GM19463 (cell line): ENCODE data around the gene NEK5.

Experiments
- ATAC-seq: cut with Tn5 transposase; IDR thresholded peaks from one replicate; pipeline ENCODE4 v1.9.1; 2021; ENCODE audit warnings: mild to moderate bottlenecking, moderate library complexity; ENCODE audit not compliant: unreplicated experiment

NEK5 gene

DNA sequence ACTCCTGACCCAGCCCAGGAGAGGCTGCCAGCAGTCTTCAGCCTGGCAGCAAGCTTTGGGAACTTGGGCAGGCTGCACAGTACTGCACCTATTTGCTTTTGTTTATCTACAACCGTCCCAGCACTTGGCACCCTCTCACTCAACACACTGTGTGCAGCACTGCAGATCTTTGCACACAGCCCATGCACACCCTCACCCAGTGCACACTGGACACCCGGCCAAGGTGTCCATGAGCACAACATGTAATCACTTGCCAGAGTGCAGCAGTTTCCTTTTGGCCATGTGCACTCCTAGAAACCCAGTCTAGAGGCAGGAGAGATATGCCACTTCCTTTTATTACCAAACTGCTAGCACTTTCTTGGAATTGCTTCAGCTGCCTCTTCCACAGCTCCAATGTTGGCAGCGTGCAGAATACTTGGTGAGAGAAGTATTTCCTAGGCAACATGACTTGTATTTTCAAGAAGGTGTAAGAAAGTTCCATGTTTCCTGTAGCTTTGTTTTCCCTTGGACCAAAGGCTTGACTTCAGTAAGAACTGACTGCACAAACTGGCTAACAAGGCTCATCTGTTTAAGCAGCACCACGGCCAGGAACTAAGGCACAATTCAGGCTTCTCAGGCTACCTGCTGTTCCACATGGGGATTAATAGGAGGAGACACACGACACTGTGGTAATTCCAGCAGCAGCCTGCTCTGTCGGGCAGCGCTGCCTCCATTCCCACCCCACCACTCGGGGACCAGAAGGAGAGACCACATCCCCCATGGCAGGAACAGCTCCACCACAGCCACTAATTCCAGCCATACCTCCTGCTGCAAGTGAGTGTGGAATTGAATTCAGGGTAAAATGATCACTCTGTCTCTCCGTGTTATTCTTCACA is 133.0 kb downstream of the NEK5 start:
- no peak for ATAC-seq

- ATAC-seq, result no peak
Observed at GRCh38 chr13:51993713-51994112, 135.2 kb downstream of the NEK5 start.

- ATAC-seq, result no peak
Observed at GRCh38 chr13:51988988-51989618, 139.8 kb downstream of the NEK5 start.
